ENCODE results near the gene SLC39A11.

GRCh38 chr17:73062726-73063125 is 29.8 kb downstream of the SLC39A11 start:
- no peak for TF ChIP-seq CTCF (conservative IDR thresholded peaks at IDR 0.05 in 1 of 2, IDR thresholded peaks at IDR 0.05 in 1 of 2; ENCODE audit: extremely low read depth in 1 of 2, insufficient read depth in 1 of 2, low read depth in 1 of 2, low read length in 2 of 2)
- TF ChIP-seq EZH2 (IDR thresholded peaks at IDR 0.05; ENCODE audit: borderline replicate concordance, low read length): no peak
